LNCaP clone FGC (cell line): ENCODE results near the gene IL13RA2.

Experiments used
- DNase-seq: peaks from one replicate; pipeline ENCODE4 v3.0.0-alpha.2; 2011; ENCODE audit warnings: low read depth
- H3K4me3 ChIP-seq: 2 replicates; pipeline ENCODE4 v1.5.1; 2011; ENCODE audit warnings: mild to moderate bottlenecking, low read depth, low read length, control low read depth
- CTCF ChIP-seq: IDR thresholded peaks from 2 replicates; pipeline ENCODE4 v1.5.1; 2012; ENCODE audit warnings: mild to moderate bottlenecking; ENCODE audit not compliant: control insufficient read depth, insufficient read depth; ENCODE audit errors: extremely low read depth

The IL13RA2 gene

GRCh38 chrX:115011428-115011827, 6.0 kb downstream of the IL13RA2 start:
- no peak for TF ChIP-seq CTCF

GRCh38 chrX:114999906-115000305, 17.5 kb downstream of the IL13RA2 start:
- H3K4me3 ChIP-seq = no peak overlapping the region
- DNase-seq = no peak
- no peak for TF ChIP-seq CTCF

More at GRCh38 chrX:115011428-115011827, 6.0 kb downstream of the IL13RA2 start:
- no peak overlapping the region; the same call in 1 of the 2 replicates for H3K4me3 ChIP-seq
- DNase-seq = no peak

- TF ChIP-seq CTCF = no peak
- no peak overlapping the region for H3K4me3 ChIP-seq
- no peak for DNase-seq
Observed at GRCh38 chrX:114997779-114998178, 19.6 kb downstream of the IL13RA2 start.

- DNase-seq = no peak
- no peak overlapping the region for H3K4me3 ChIP-seq
- no peak for TF ChIP-seq CTCF
Observed at GRCh38 chrX:114985967-114986592, 31.3 kb downstream of the IL13RA2 start.

- TF ChIP-seq CTCF = no peak
- no peak overlapping the region for H3K4me3 ChIP-seq
- DNase-seq = no peak
Observed at GRCh38 chrX:114976292-114976691, 41.1 kb downstream of the IL13RA2 start.

GRCh38 chrX:114973013-114973412, 44.4 kb downstream of the IL13RA2 start:
- DNase-seq = no peak
- no peak overlapping the region for H3K4me3 ChIP-seq
- no peak for TF ChIP-seq CTCF

- TF ChIP-seq CTCF = no peak
- no peak for DNase-seq
- H3K4me3 ChIP-seq = no peak overlapping the region
Observed at GRCh38 chrX:114970806-114971205, 46.6 kb downstream of the IL13RA2 start.
